Measurements from ENCODE around the gene APP. TPM values are rescaled to one million over a fixed set of nuclear protein-coding genes. Genes with fewer than 3 reads are reported as not detected.

APP gene
- total and polyA plus RNA-seq, 12 donors, result 106 to 434 (median 389) TPM

GRCh38 chr21:26105819-26106218 lies 64.8 kb downstream of the APP start:
- intact Hi-C loops (cut with DNase I), result no loop called here
- Histone ChIP-seq H3K9me3 (peaks cover 0 to 6% (median 0%) of the 10 kb centered on the region in 11 donors), H3K36me3 (peaks cover 0 to 34% (median 6%) of the 10 kb centered on the region in 9 donors), H3K27me3 (no peaks in the 10 kb centered on the region), H3K27ac (no peak overlapping the region), H3K4me1 (peaks cover 0 to 27% (median 6%) of the 10 kb centered on the region in 9 donors), H3K4me3 (no peak overlapping the region)
- 64 to 76% methylated on average over 5 of the region's 5 CpGs for WGBS, 2 donors
- no peak for TF ChIP-seq CTCF (IDR thresholded peaks at IDR 0.05)
- ATAC-seq, result peak in 5 of 8 donors; percentile 25 to 69 (median 39)
- DNase-seq, result no peak

GRCh38 chr21:26100573-26100972 lies 70.0 kb downstream of the APP start:
- intact Hi-C loops (cut with DNase I), result no loop called here
- ATAC-seq (no peak), DNase-seq (no peak)
- Histone ChIP-seq H3K9me3 (peaks cover 0 to 6% (median 0%) of the 10 kb centered on the region in 11 donors), H3K36me3 (peaks cover 0 to 8% (median 0%) of the 10 kb centered on the region in 9 donors), H3K4me3 (no peak overlapping the region), H3K27ac (no peak overlapping the region), H3K27me3 (no peaks in the 10 kb centered on the region), H3K4me1 (peaks cover 0 to 24% (median 0%) of the 10 kb centered on the region in 9 donors)
- no peak for TF ChIP-seq CTCF (IDR thresholded peaks at IDR 0.05)
- WGBS, 2 donors, result 80 to 89% methylated on average over 2 of the region's 2 CpGs

GRCh38 chr21:26099610-26100219 lies 70.9 kb downstream of the APP start:
- Histone ChIP-seq H3K36me3 (peaks cover 0 to 8% (median 0%) of the 10 kb centered on the region in 9 donors), H3K27me3 (no peaks in the 10 kb centered on the region), H3K27ac (no peak overlapping the region), H3K4me3 (no peak overlapping the region), H3K4me1 (peaks cover 0 to 22% (median 0%) of the 10 kb centered on the region in 9 donors), H3K9me3 (peaks cover 0 to 6% (median 0%) of the 10 kb centered on the region in 11 donors)
- intact Hi-C loops (cut with DNase I), result no loop called here
- 74 to 80% methylated on average over 7 of the region's 7 CpGs for WGBS, 2 donors
- ATAC-seq (no peak), DNase-seq (no peak)
- no peak for TF ChIP-seq CTCF (IDR thresholded peaks at IDR 0.05)

GRCh38 chr21:26098772-26099397 lies 71.7 kb downstream of the APP start:
- Histone ChIP-seq H3K4me3 (no peak overlapping the region), H3K27me3 (no peaks in the 10 kb centered on the region), H3K9me3 (peaks cover 0 to 6% (median 0%) of the 10 kb centered on the region in 11 donors), H3K36me3 (peaks cover 0 to 8% (median 0%) of the 10 kb centered on the region in 9 donors), H3K4me1 (peaks cover 0 to 22% (median 0%) of the 10 kb centered on the region in 9 donors), H3K27ac (no peak overlapping the region)
- intact Hi-C loops (cut with DNase I), result no loop called here
- ATAC-seq, result no peak
- WGBS, 2 donors, result 87 to 88% methylated on average over 4 of the region's 4 CpGs
- no peak for DNase-seq
- TF ChIP-seq CTCF (IDR thresholded peaks at IDR 0.05), result no peak
